ENCODE results near the gene PRXL2B.
"Not testable (repeated sequence)": the region's sequence is repeated elsewhere in the genome, so short reads cannot be mapped to it uniquely, and the experiment has no call there.

GRCh38 chr1:2549367-2550029 is 37.1 kb upstream of the PRXL2B start:
- TF ChIP-seq POLR2A (IDR thresholded peaks at IDR 0.05; ENCODE audit: low read length); GATA1 (IDR thresholded peaks at IDR 0.05; ENCODE audit: low read depth, low read length): not testable (repeated sequence)
